MM.1S (cell line): ENCODE data around the gene SNRPD3.

ENCODE experiments used
- DNase-seq: peaks from one replicate; pipeline ENCODE4 v3.0.0-alpha.2; 2015
- H2AFZ ChIP-seq: fragments of 300-600 bp; sonication (generic); 2 replicates; pipeline ENCODE4 v1.6.0; 2016; ENCODE audit warnings: antibody characterized with exemption, low read length
- H3F3A ChIP-seq: fragments of 300-600 bp; sonication (generic); 2 replicates; pipeline ENCODE4 v1.6.1; 2016; ENCODE audit warnings: mild to moderate bottlenecking, antibody characterized with exemption, low read length, moderate library complexity, mixed read lengths; ENCODE audit not compliant: insufficient read depth
- H3K27ac ChIP-seq: fragments of 300-600 bp; sonication (generic); 2 replicates; pipeline ENCODE4 v1.5.1; 2016; ENCODE audit warnings: mild to moderate bottlenecking, low read length
- H3K27me3 ChIP-seq: fragments of 300-600 bp; sonication (generic); replicated peaks from 2 replicates; pipeline ENCODE4 v1.6.0; 2016; ENCODE audit warnings: low read length; ENCODE audit not compliant: insufficient read depth
- H3K36me3 ChIP-seq: fragments of 300-600 bp; sonication (generic); replicated peaks from 2 replicates; pipeline ENCODE4 v1.6.1; 2016; ENCODE audit warnings: mild to moderate bottlenecking, low read length, mixed read lengths; ENCODE audit not compliant: insufficient read depth
- H3K4me1 ChIP-seq: fragments of 300-600 bp; sonication (generic); 2 replicates; pipeline ENCODE4 v1.6.1; 2016; ENCODE audit warnings: low read length, mixed read lengths
- H3K4me2 ChIP-seq: fragments of 300-600 bp; sonication (generic); 2 replicates; pipeline ENCODE4 v1.6.0; 2016; ENCODE audit warnings: low read depth, low read length
- H3K4me3 ChIP-seq: fragments of 300-600 bp; sonication (generic); 2 replicates; pipeline ENCODE4 v1.5.1; 2016; ENCODE audit warnings: low read length, mixed read lengths
- H3K79me2 ChIP-seq: fragments of 300-600 bp; sonication (generic); 2 replicates; pipeline ENCODE4 v1.6.1; 2016; ENCODE audit warnings: mixed run types, low read length, mixed read lengths
- H3K9ac ChIP-seq: fragments of 300-600 bp; sonication (generic); 2 replicates; pipeline ENCODE4 v1.6.1; 2016; ENCODE audit warnings: low read length, mixed read lengths
- H3K9me2 ChIP-seq: fragments of 300-600 bp; sonication (generic); replicated peaks from 2 replicates; pipeline ENCODE4 v1.6.1; 2016; ENCODE audit warnings: mild to moderate bottlenecking, low read length, mixed read lengths; ENCODE audit not compliant: insufficient read depth
- H3K9me3 ChIP-seq: fragments of 300-600 bp; sonication (generic); replicated peaks from 2 replicates; pipeline ENCODE4 v1.6.1; 2016; ENCODE audit warnings: mild to moderate bottlenecking, low read length, mixed read lengths; ENCODE audit not compliant: insufficient read depth
- H4K20me1 ChIP-seq: fragments of 300-600 bp; sonication (generic); 2 replicates; pipeline ENCODE4 v1.6.1; 2016; ENCODE audit warnings: mild to moderate bottlenecking, low read length, moderate library complexity, mixed read lengths; ENCODE audit not compliant: insufficient read depth
- CTCF ChIP-seq: fragments of 300-600 bp; sonication (generic); IDR thresholded peaks from 2 replicates; pipeline ENCODE4 v1.5.1; 2016; ENCODE audit warnings: antibody characterized with exemption, low read length, mixed read lengths
- EZH2 ChIP-seq: fragments of 300-600 bp; sonication (generic); optimal IDR thresholded peaks from 2 replicates; pipeline ENCODE3; 2017; ENCODE audit warnings: low read depth, mild to moderate bottlenecking, antibody characterized with exemption, low read length, mixed read lengths
- EZH2phosphoT487 ChIP-seq: fragments of 300-600 bp; sonication (generic); IDR thresholded peaks from 2 replicates; pipeline ENCODE4 v1.6.1; 2018; ENCODE audit warnings: antibody characterized with exemption, low read length

SNRPD3 gene

DNA sequence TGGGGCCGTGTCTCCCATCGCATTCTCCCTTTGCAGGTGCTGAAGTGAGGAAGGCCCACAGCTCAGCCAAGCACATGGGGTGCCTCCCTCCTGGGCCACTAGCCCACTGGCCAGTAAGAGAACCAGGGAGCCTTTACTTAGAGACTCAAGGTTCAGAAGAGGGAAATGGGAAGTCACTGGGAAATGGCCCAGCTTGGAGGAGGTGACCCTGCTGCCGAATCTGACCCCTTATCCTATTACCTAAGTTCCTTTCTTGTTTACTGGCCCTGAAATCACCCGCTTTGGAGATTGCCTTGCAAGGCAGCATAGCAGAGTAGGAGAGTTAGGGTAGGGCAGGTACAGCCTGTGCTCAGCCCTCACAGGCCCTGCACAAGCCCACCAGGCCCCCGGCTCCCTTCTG lies 36.3 kb upstream of the SNRPD3 start:
- no peaks in the 10 kb centered on the region for H3K36me3 ChIP-seq
- H3K79me2 ChIP-seq, result no peaks in the 10 kb centered on the region
- H3K9me2 ChIP-seq, result no peaks in the 10 kb centered on the region
- H3K4me3 ChIP-seq, result no peak overlapping the region
- no peaks in the 10 kb centered on the region for H3K9me3 ChIP-seq
- TF ChIP-seq EZH2, result no peak
- TF ChIP-seq CTCF, result no peak
- TF ChIP-seq EZH2phosphoT487, result no peak
- no peak for DNase-seq
- H3F3A ChIP-seq, result no peaks in the 10 kb centered on the region
- no peak overlapping the region for H3K4me2 ChIP-seq
- no peak overlapping the region for H2AFZ ChIP-seq
- no peaks in the 10 kb centered on the region for H3K27me3 ChIP-seq
- H3K9ac ChIP-seq, result no peak overlapping the region
- H3K4me1 ChIP-seq, result no peaks in the 10 kb centered on the region
- no peak overlapping the region for H3K27ac ChIP-seq
- no peaks in the 10 kb centered on the region for H4K20me1 ChIP-seq

DNA sequence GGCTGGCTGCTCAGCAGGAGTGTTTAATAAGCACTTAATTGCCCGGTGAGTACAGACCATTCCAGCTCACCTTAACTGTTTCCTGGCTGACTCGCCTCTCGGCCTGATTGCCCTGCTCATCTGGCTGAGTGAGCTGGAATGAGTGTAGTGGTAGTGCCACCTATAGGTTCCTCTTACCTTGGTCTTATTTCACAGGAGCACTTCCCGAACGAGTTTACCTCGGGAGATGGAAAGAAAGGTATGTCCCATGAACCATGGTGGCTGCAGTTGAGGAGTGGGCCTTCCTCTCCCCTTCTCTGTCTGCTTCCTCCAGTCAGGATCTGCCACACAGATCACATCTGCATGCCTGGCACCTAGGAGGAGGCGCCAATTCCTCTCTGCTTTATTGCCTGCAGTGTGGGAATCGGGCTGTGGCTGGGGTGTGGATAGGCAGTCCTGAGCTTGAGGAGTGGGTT lies 34.0 kb upstream of the SNRPD3 start:
- H3K27me3 ChIP-seq, result no peaks in the 10 kb centered on the region
- peak overlapping the region; percentile 64 for H2AFZ ChIP-seq
- no peaks in the 10 kb centered on the region for H3K9me3 ChIP-seq
- no peaks in the 10 kb centered on the region for H3K36me3 ChIP-seq
- no peaks in the 10 kb centered on the region for H4K20me1 ChIP-seq
- peak overlapping the region; percentile 12; the same call in 1 of the 2 replicates for H3K9ac ChIP-seq
- peak overlapping the region; percentile 76 for H3K4me2 ChIP-seq
- DNase-seq, result peak; percentile 67
- no peaks in the 10 kb centered on the region for H3K4me1 ChIP-seq
- H3K27ac ChIP-seq, result no peak overlapping the region
- peak overlapping the region; percentile 25; the same call in 1 of the 2 replicates for H3K4me3 ChIP-seq
- peak; percentile 66 for TF ChIP-seq CTCF
- TF ChIP-seq EZH2, result no peak
- H3K79me2 ChIP-seq, result no peaks in the 10 kb centered on the region
- H3F3A ChIP-seq, result no peaks in the 10 kb centered on the region
- H3K9me2 ChIP-seq, result no peaks in the 10 kb centered on the region

DNA sequence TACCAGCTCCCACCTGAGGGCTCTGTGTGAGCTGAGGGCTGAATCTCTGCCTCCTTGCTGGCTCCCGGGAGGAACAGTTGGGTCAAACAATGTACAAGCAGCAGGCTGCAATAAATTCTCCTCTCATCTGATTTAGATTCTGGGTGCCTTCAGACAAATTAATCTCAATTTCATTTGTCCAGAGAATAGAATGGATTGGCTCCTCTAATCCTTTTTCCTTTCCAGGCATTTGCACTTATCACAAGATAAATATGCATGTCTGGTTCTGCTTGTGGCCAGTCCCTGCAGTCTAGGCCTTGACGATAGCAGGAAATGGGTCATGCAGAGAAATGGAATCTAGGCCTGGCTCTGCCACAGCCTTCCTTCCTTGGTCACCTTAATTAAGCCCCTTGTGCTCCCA lies 31.9 kb upstream of the SNRPD3 start:
- no peaks in the 10 kb centered on the region for H4K20me1 ChIP-seq
- H3K27me3 ChIP-seq, result no peaks in the 10 kb centered on the region
- no peaks in the 10 kb centered on the region for H3K36me3 ChIP-seq
- TF ChIP-seq EZH2 (no peak), EZH2phosphoT487 (no peak), CTCF (no peak)
- H3K4me2 ChIP-seq, result no peak overlapping the region
- no peaks in the 10 kb centered on the region for H3K9me2 ChIP-seq
- H3K79me2 ChIP-seq, result no peaks in the 10 kb centered on the region
- H3F3A ChIP-seq, result no peaks in the 10 kb centered on the region
- no peaks in the 10 kb centered on the region for H3K9me3 ChIP-seq
- no peaks in the 10 kb centered on the region for H3K4me1 ChIP-seq
- no peak overlapping the region for H3K27ac ChIP-seq
- H2AFZ ChIP-seq, result no peak overlapping the region
- no peak overlapping the region for H3K4me3 ChIP-seq
- no peak for DNase-seq
- no peak overlapping the region for H3K9ac ChIP-seq
